Raji (cell line): ENCODE measurements around the gene ZNF621.

ENCODE experiments used
- POLR2A ChIP-seq: IDR thresholded peaks from 2 replicates; pipeline ENCODE4 v1.6.1; 2011; ENCODE audit warnings: low read depth, low read length, control low read depth; ENCODE audit not compliant: insufficient read depth

The ZNF621 gene

GRCh38 chr3:40518067-40518466 is 6.7 kb upstream of the ZNF621 start:
- no peak for TF ChIP-seq POLR2A

DNA sequence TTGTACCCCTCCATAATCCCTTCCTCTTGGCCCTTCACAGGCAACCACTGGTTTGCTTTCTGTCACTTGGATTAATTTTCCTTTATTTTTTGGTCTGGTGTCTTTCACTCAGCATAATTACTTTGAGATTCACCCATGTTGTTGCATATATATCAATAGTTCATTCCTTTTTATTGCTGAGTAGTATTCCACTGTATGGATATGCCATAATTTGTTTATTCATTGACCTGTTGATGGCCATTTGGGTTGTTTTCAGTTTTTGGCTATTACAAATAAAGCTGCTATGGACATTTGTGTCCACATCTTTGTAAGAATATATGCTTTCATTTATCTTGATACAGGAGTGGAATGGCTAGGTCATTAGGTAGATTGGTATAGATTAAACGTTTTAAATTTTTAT is 5.9 kb upstream of the ZNF621 start:
- TF ChIP-seq POLR2A = no peak

DNA sequence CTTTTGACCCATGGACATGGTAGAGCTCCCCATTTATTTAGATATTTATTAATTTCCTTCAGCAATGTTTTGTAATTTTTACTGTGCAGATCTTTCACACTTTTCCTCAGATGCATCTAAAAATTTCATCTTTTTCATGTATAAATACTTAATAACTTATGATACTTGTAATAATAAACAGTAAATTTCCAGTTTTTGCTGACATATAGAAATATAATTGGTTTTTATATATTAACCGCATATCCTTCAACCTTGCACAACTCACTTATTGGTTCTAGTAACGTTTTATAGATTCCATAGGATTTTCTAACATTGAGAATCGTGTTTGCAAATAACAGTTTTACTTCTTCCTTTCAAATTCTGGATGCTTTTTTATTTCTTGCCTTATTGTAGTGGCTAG is 3.5 kb upstream of the ZNF621 start:
- TF ChIP-seq POLR2A = no peak

- TF ChIP-seq POLR2A = no peak
Observed at GRCh38 chr3:40523781-40524180, 979 bp upstream of the ZNF621 start.

DNA sequence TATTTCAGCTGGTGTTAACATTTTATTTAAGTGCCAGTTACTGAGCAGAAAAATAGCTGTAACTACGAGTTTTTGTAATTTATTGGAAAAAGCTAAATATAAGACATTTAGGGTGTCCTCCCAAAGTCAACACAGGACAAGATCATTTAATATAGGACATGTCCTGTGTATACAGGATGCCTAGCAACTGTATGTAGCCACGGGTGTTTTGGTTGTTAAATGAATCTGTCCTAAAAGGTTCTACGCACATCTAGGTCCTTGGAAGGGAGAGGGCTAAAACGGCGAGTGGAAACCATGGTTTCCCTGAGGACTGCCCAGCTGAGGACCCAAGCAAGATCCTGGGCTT is 565 bp upstream of the ZNF621 start:
- TF ChIP-seq POLR2A = no peak

DNA sequence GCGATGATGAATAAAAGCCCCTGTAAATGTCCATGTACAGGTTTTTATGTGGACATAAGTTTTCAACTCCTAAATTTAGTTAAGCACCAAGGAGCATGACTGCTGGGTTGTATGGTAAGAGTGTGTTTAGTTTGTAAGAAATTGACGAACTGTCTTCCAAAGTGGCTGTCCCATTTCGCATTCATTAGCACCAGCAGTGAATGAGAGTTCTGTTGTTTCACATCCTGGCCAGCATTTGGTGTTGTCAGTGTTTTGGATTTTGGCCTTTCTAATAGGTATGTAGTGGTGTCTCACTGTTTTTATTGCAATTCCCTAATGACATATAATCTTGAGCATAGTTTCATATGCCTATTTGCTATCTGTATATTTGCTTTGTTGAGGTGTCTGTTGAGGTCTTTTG is 3.7 kb downstream of the ZNF621 start:
- TF ChIP-seq POLR2A = no peak

DNA sequence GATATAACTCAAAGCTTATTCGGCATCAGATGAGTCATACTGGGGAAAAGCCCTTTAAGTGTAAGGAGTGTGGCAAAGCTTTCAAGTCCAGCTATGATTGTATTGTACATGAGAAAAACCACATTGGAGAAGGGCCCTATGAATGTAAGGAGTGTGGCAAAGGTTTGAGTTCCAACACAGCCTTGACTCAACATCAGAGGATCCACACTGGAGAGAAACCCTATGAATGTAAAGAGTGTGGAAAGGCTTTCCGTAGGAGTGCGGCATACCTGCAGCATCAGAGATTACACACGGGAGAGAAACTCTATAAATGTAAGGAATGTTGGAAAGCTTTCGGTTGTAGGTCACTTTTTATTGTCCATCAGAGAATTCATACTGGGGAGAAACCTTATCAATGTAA is 7.5 kb downstream of the ZNF621 start:
- no peak for TF ChIP-seq POLR2A

DNA sequence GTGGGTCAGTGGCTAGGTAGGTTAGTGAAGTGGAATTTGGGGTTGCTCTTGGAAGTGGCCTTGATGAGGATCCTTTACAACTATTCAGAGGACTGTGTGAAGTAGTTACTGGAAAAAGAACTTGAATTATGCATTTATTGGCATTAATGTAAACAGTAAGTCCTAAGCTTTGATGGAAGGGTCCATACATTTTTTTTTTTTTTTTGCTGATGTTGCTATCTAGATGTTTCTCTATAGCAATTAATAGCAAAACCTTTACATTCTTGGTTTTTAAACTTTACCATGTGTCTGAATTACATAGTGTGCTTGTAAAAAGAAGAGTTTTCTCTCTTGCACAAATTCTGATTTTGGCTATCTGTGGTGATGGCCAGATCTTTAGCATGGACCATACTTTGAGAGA is 9.5 kb downstream of the ZNF621 start:
- no peak for TF ChIP-seq POLR2A

- no peak for TF ChIP-seq POLR2A
Observed at GRCh38 chr3:40546816-40547215, 22.1 kb downstream of the ZNF621 start.

GRCh38 chr3:40550167-40550566 is 25.4 kb downstream of the ZNF621 start:
- TF ChIP-seq POLR2A = no peak

DNA sequence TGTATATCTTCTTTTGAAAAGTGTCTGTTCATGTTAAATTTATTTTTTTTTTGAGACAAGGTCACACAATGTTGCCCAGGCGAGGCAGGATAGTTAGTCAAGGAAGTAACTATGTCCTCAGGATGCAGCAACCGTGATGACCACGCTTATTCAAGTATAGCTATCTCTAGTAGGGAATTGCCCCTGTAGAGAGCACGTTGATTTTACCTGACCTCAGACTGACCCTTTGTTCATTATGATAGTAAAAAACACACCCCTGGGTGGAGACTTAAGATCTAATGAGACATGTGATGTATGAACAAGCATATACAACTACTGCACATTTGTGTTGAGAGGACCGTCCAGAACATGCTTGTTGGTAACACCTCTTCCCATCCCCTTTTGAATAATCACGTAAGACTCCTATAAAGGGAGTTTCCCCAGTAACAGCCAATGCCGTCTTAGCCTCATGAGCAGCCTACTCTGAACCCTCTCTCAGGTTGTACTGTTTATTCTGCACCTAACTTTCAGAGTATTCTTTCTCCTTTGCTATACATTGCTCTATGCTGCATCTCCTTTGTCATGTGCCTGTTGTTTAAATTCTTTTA is 32.9 kb downstream of the ZNF621 start:
- TF ChIP-seq POLR2A = no peak

- TF ChIP-seq POLR2A = no peak
Observed at GRCh38 chr3:40566694-40567093, 41.9 kb downstream of the ZNF621 start.

DNA sequence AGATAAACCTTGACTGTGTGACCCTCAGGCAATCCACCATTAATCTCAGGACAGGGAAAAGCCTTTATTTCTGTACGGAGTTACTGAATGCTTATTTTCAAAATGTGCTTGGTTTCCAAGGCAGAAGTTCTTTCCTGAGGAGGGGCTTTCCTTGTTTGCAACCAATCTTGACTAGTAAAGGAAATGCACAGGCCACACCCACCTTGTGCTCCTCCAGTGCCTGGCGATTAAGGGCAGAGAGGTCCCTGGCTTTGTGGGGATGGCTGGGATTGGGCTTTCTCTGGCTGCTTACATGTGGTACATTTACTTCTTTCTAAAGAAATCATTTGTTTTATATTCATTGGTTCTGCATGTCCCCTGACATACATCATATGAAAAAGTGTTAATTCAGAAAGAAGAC is 47.8 kb downstream of the ZNF621 start:
- no peak for TF ChIP-seq POLR2A

DNA sequence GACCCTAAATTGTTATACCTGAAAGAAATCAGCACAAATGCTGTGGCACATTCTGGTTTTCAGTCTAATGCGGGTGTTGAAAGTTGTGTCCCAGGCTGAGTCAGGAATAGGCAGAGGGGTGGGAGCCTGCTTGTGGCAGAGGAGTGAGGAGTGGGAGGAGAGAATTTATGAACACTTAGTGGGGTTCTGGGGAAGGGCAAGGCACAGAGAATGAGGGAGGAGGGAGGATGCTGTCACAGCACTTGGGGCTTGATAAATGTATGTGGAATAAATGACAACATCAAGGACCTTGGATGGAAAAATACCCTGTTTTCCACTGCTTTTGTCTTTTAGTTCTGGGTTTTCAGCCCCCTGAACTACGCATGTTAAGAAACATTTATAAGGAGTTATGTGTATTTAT is 49.3 kb downstream of the ZNF621 start:
- TF ChIP-seq POLR2A = no peak

DNA sequence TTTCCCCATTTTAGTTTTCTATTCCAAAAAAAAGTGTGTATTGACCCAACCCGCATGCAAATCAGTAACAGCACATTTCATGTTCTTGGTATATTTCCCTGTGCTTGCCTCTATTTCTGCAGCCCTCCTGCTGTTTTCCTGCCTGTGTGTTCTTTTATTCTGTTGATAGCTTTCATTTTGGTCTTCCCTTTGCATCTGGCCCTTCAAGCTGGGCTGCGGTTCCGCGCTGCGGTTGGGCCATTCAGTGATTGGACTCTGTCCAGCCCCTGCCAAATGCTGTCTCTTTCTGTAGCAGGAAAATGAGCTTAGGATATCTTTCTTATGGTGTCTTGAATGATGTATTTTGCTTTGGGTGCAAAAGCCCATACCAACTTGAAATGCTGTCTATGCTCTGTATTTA is 49.9 kb downstream of the ZNF621 start:
- no peak for TF ChIP-seq POLR2A

DNA sequence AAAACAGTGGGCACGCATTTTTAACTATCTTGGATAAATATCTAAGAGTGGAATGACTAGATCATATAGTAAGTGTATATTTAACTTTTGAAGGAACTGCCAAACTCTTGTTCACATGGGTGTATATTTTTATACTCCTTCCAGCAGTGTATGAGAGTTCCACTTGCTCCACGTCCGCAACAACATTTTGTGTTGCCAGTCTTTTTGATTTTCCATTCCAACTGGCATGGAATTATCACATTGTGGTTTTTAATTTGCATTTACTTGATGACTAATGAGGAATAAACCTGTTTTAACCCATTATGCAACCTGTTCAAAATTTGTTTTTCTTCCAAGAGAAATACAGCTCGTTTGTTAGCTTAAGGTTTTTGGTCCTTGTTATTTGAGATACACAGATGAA is 51.6 kb downstream of the ZNF621 start:
- no peak for TF ChIP-seq POLR2A

GRCh38 chr3:40580494-40581091 is 55.8 kb downstream of the ZNF621 start:
- no peak for TF ChIP-seq POLR2A
